NCI-H1930 (cell line): ENCODE data around the gene ATP2B1.

Source experiments
- DNase-seq, 2 experiments: peaks; one replicate each; lab custom pipeline; 2025; lab: John Stamatoyannopoulos, UW

ATP2B1 gene

GRCh38 chr12:89692439-89692838, 16.2 kb downstream of the ATP2B1 start:
- no peak for DNase-seq

DNA sequence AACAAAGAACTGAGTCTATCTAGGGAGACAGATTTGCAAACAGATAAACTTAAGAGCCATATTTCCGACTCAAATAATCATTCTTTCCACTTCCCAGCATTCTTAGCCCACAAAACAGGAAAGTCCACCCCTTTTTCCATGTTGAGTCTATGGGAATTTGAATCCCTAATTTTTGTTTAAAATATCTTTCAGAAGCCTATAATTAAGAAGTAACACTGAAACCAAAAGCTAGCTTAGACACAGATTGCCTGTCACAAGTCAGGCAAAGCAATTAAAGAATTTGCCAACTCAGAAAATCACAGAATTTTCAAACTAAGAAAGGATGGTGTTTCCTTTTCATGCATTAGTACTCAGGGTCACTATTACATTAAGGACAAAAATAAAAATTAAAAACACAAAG, 17.0 kb downstream of the ATP2B1 start:
- DNase-seq = no peak

DNA sequence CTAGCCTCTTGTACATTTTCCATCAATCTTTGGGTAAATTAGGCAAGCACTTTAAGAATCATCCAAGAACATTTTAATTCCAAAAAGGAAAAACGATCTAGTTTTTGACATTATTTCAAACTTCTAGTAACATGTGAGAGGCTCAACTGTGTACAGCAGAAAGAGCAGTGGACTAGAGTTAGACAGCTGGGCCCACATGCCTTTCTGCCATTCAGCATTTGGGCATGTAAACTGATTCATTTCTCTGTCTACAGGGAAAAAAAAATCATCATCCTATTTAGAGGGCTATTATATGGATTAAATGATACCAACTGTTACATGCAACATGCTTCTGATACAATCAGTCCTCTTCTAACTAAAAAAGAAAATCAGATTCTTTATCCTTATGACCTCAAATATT, 17.7 kb downstream of the ATP2B1 start:
- DNase-seq = no peak

DNA sequence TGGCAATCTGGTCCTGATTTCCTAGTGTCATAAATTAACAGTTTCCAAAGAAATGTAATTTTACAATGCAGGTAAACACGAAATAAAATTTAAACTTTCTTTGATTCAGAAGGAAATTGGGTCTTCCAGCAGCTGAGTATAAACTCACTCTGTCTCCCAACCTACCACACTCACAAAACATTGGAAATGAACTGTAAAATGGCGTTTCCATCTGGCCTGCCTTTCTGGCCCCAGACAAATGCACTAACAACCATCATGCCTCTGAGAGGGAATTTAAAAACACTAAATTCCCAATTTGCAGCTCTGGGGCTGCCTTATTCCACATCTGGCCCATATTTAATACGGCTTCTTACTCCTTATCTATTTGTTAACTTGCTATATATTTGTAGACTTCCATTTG, 19.3 kb downstream of the ATP2B1 start:
- DNase-seq = no peak

- DNase-seq = no peak
Observed at GRCh38 chr12:89686311-89686710, 22.3 kb downstream of the ATP2B1 start.

DNA sequence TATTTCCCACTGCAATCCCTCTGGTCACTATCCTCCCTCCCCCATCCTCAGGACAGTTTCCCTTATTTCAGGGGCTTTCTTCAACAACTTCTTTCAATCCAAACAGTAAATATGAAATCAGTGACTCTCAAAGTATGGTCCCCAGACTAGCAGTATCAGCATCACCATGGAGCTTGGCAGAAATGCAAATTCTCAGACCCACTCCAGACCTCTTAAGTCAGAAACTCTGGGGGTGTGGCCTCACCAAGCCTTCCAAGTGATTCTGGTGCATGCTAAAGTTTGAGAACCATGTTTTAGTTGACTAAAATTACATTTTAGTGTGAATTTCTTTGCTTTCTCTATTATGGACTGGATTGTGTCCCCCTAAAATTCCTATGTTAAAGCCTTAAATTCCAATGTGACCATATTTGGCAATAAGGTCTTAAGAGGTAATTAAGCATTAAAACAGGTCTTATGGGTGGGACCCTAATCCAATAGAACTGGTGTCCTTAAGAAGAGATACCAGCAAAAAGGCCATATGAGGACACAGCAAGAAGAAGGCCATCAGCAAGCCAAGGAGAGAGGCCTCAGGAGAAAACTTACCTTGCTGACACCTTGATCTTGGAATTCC, 23.2 kb downstream of the ATP2B1 start:
- no peak for DNase-seq

DNA sequence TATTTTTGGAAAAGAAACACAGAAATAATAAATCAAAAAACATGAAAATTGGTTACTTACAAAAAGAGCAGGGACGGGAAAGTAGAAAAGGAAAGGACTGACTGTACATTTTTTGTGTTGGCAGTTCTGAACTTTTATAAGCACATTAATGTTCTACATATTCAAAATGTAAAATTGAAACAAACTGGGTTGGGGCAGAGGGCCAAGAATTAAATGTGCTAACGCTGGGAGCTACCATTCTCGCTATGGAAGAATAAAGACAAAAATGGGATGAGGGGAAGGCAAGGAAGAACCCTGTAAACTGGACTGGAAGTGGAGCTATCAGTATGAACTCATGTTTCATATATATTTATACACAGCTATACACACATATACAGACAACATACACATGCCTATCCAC, 24.5 kb downstream of the ATP2B1 start:
- no peak for DNase-seq

GRCh38 chr12:89682284-89682683, 26.4 kb downstream of the ATP2B1 start:
- no peak for DNase-seq

- no peak for DNase-seq
Observed at GRCh38 chr12:89680409-89680808, 28.2 kb downstream of the ATP2B1 start.

DNA sequence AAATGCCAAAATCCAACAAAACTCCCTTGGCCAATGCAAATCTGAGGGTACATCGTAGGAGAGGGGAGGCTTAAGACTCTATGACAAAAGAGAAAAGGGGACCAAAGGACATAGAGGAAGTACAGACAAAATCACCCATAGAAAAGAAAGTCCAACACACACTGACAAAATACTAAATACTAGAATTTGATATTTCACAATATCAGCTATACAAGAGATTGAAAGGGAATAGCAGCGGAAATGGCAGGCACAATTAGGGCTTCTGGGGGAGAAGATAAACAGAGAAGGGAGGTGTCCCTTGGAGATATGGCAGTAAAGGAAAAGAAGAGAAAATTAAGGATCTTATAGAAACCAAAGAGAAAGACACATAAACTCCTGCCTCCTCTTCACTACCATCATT, 29.0 kb downstream of the ATP2B1 start:
- DNase-seq = no peak

DNA sequence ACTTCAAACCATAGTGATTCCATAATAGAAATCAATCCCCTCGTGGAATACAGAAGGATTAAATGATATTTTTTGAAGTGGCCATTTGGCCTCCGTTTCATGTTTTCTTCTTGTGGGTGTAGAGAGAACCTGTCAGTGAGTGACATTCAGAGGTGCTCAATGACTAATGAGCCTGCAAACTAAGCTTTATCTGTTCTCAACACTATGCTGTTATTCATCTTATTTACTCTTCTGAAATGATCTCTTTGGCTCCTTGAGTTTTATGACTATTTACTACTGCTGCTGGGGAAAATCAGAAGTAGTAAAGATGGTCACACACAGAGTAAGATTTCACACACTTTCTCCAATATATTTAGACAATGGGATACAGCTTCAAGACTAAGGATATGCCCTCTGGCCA, 30.4 kb downstream of the ATP2B1 start:
- no peak for DNase-seq

DNA sequence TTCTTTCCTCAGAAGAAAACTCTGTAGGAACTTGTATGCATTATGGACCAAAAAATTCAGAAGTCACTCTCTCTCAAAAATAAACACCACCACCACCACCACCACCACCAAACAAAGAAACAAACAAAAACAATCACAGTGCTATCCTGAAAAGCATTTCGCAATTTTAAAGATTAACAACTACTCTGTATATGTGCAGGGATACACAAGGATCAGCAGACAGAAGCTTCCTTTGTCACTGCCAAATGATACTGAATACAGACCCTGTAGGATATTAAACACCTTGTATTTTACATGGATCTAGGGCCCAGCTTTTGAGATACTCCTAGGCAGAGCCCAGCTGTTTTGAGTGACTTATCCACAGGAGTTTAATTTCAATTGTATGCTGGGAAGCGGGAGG, 31.7 kb downstream of the ATP2B1 start:
- no peak for DNase-seq

GRCh38 chr12:89674326-89674942, 34.2 kb downstream of the ATP2B1 start:
- DNase-seq = no peak

DNA sequence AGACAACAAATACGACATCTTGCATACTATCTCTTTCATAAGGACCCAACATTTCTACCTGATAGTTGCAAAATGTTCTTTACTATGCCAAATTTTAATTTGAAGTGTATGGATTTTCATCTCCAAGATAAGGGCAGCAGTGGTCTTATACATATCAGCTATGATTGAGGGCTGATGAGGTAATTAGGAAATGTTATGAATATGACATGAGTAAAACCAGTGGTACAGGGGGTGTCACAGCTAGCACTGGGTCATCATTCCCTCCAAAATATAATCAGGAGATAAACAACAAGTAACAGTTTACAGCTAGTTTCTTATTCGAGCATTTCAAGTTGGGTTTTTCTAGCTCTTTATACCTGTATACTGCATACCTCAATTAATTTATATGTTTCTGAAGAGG, 35.0 kb downstream of the ATP2B1 start:
- DNase-seq = no peak

GRCh38 chr12:89672589-89672979, 36.1 kb downstream of the ATP2B1 start:
- DNase-seq = no peak

DNA sequence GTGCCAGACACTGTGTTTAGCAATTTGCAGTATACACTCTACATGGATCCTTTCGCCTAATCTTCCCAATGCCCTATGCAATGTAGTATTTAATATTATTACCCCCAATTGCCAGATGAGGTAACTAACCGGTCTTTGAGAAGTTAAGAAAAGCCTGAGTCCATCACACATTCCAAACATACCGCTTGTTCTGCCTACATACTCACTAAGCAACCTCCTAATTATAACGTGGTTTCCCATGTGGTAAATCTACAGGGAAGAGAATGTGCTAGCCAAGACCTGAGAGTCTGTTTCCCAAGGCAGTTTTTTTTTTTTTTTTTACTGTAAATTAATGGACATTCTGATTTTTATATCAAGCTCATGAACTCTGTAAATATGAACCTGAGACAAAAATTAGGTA, 37.2 kb downstream of the ATP2B1 start:
- DNase-seq = no peak

- no peak for DNase-seq
Observed at GRCh38 chr12:89669197-89669596, 39.4 kb downstream of the ATP2B1 start.

GRCh38 chr12:89665556-89665955, 43.1 kb downstream of the ATP2B1 start:
- DNase-seq = no peak

DNA sequence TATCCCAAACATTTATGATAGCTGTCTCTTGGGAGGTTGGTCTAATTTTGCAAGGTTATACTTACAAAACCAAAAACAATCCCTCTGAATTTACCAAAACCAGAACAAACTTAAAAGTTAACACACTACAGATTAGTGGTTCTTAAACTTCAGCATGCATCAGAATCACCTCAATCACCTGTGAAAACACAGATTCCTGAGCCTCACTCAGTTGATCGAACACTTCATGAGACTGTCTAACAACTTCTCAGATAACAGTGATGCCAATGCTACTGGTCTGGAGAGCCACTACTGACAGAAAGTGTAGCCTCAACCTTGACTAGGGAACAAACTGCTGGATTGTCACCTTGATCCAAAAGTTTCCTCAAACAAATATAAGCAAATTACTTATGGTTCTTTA, 44.2 kb downstream of the ATP2B1 start:
- DNase-seq = no peak

DNA sequence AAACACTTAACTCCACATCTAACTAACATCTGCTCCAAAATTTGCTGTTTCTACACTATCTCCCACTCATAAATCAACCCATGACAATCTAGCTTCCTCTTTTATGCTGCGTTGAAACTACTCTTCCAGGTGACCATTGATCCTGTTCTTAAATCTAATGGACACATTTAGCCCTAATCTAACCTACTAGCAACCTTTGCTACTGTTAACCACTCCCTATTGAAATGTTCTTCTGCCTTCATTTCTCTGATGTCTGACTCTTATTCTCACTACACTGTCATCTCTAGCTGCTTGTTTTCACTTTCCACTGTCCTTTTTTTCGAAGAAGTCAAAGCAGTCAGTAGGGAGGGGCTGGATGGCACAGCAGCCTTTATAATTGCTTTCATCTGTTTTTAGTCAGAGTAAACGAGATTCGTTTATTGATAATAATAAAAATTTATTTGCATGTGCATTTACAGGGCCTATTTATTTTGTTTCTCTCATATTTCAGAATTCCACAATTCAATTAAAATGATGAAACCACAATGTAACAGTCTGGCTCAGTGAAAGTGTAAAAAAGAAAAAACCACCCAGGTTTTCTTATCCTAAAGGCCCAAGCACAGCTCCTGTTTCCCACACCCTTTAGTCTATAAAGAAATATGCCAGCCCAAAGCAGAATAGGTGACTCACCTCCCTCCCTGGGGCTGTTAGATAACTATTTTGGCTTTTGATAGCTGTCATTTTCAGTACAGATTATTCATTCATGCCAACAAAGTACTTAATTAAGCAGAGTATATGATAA, 44.9 kb downstream of the ATP2B1 start:
- DNase-seq = peak in 1 of 2 experiments; percentile 16

DNA sequence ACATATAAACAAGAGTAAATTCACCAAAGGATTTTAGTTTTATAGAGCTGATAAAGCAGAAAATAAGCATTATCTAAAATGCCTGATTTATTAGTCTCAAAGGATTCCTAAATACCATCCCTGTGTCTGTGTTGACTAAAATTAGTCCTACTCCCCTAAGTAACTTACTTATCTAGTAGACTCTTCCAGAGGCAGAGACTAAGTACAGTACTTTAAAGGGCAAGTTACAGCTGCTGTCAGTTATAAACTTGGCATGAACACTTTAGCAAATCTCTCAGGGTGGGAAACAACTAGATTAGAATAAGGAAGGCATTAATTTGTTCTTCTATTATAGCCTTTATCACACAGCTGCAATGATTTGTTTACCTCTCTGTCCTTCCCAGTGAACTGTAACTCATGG, 46.0 kb downstream of the ATP2B1 start:
- no peak for DNase-seq

DNA sequence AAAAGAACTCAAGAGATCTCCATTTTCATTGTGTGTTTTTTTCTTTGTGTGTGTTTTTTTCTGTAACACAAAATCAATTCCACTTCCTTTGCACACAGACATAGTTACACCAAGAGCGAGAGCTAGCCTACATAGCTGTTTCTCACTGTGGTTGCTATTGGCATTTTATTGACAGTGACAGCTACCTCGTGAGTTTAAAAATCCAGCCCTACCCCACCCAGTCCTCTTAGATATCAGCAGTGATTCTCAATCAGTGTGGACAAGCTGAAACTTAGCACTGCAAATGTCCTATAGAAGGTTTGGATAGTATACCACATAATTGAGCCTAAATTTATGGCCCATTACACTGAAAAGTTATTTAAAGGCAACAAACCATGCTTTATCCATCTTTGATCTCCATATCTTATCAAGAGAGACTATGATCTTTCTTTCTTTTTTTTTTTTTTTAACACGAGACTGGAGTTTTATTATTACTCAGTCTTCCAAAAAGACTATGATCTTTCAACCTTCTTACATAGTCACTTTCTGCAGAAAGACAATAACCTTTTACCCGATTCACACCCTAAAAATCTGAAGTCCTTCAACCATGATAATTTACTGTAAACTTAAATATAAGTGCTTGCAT, 46.8 kb downstream of the ATP2B1 start:
- DNase-seq = no peak

DNA sequence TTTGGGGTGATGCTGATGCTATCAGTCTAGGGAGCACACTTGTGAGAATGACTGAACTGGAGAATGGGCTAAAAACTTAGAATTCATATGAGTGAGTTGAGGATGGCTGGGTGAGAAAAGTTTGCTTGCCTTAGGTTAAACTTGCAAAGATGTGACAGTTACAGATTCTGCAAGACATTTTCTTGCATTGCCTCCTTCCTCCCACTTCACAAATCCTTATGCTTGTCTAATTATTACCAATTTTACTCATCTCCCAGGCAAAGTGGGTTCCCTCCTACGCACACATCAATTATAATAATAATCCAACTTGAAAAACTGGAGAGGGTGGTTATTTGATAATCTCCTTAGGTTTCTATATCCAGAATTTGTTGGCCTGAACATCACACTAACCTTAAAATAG, 50.9 kb downstream of the ATP2B1 start:
- no peak for DNase-seq
